Mammary microvascular endothelial cell (primary cell): ENCODE data around the gene C4orf36. TPM values are rescaled to one million over a fixed set of nuclear protein-coding genes. Genes with fewer than 3 reads are reported as not detected.

ENCODE experiments used
- total RNA-seq: library from RNA; depleted of rRNA; stranded (reverse); fragments of >200 nt; gene quantifications from 2 replicates; pipeline ENCODE4 v1.2.3, GENCODE V29; 2015

The C4orf36 gene, protein sequence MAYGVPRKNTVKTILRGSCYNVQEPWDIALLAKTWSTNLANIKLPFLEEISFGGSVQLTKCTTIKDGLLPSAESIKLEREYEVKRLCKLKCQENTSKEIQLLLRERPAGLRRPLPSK
- total RNA-seq, result 0.49 and 1.4 TPM in 2 replicates

DNA sequence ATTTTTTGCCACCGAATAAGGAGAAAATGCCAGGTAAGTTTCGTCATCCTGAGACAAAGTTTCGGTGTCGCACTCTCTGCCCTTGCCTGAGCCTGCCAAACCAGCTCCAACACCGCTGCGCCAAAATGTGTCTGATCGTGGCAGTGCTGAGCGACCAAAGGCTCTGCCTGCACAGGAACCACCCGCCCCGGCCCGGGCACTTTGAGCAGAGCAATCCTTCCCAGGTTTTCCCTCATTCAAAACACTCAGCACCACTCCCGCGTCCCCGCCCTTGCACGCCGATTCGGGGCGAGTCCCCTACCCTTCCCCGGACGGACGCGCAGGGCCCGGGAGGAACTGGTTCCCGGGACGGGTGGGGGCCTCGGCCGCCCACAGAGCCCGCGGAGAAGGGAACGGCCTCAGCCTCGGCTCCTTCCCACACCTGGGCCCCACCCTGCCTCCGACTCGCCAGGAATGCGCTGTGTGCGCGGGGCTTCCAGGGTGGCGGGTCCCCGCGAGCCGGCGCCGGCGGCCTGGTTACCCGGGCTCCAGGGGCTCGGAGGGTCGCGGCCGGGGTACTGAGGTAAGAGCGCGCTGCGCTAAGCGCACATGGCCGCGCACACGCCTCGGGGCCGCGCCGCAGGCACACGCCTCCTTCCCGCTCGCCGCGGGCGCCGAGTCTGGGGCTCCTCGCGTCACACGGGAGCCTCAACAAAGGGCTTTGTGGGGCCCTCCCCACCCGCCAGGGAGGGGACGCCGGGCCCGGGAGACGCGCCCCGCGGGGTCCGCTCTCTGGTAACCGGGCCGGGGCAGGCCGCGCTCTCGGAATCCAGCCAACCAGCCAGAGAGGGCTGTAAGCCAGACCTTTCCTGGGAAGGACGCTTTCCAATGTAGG lies at the start of gene C4orf36:
Gene C4orf36 (minus strand): TSS at position 661 of the 874 bp plus-strand sequence. CDS start 902 bp downstream, outside the sequence.

DNA sequence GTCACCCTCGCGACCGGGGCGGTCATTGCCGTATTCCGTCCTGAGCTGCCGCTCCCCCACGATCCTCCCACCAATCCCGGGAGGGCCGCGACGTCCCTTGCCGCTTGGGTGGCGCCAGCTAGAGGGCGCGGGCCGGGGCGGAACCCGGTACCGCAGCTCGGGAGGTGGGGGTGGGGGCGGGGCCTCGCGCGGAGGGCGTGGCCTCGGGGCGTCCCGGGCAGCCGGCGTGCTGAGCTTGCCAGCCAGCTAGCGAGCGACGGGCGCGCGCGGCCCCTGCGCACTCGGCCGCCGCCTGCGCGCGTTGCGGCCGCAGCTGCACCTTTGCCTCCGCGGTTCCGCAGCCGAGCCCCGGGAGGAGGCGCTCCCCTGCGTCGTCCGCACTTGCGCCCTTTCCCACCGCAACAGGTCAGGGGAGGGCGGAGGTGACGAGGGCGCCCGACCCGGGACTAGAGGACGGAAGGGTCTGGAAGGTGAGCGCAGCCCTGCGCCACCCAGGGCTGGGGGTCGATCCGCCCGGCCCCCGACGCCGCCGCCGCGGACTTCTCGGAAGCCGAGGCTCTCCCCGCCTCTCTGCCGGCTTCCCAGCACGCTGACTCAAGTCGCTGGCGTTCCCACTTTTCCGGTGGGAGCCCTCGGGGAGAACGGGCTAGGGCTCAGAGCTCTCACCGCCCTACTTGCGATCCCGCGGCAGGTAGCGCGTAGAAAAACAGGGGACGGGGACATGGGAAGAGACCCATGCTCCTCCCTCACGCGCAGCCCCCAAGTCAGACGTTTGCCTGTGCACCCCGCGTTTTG lies 42.7 kb upstream of the C4orf36 start, which contains the start of gene AFF1:
Gene AFF1 (plus strand): TSS at position 241 of the 795 bp plus-strand sequence. CDS start 13,523 bp downstream, outside the sequence.

DNA sequence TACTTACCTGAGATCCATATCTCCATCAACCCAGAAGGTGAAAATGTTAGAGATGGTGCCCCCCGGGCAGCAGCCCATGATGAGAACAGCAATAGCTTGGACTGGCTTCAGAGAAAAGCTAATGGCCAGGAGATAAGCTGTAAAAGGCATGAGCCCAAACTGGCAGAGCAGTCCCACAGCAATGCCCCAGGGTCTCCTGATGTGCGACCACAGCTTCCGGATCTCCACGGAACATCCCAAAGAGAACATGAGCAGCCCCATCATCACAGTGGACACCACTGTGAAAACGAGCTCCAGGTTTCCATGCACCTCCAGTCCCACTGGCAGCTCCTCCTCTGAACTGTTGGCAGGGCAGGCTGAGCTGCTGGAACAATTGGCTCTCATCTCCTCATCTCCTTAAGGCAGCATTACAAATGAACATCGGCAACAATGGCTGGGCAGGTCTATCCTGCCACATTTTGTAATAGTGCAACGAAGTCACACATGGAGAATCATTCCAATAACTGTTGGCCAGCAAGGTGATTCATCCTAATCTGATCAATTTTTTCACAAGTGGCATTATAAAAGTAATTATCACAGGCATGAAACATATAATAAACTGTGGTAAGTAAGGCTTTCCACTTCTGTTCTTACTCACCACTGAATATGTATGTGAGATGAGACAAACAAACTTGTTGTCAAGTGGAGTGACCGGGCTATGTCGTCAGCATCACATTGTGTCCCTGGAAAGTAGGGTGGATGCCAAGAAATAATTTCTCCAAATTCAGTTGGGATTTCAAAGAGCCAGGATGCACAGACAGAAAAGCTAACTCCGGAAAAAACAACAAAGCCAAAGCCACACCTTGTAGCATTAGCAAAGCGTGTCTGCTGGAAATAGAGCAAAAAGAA lies 43.2 kb downstream of the C4orf36 start, which contains the start of gene SLC10A6:
Gene SLC10A6 (minus strand): TSS at position 653 of the 888 bp plus-strand sequence. CDS start 269 bp downstream, at position 384.

Other genes starting within 250 kb of the C4orf36 start
- 0.13 and 0.59 TPM in 2 replicates for gene SLC10A6, start 43.0 kb downstream of the C4orf36 start, total RNA-seq
- 23.9 and 26.5 TPM in 2 replicates for gene AFF1, start 42.6 kb upstream of the C4orf36 start, total RNA-seq